Testis (tissue), 2 donors: ENCODE measurements around the gene OOSP3.
"Not testable (repeated sequence)": the region's sequence is repeated elsewhere in the genome, so short reads cannot be mapped to it uniquely, and the experiment has no call there.

Source experiments
- CTCF ChIP-seq, 3 experiments: fragments of 450-650 bp in 2 of 3; fragments of 200-600 bp in 1 of 3; sonication (generic) in 1 of 3; IDR thresholded peaks; one replicate each; pipeline ENCODE4 v1.5.1; 2016 to 2019; ENCODE audit warnings: antibody characterized with exemption in 3 of 3, mild to moderate bottlenecking in 2 of 3, moderate library complexity in 1 of 3
- POLR2A ChIP-seq: fragments of 450-650 bp; IDR thresholded peaks from one replicate; pipeline ENCODE4 v1.6.1; 2017; ENCODE audit warnings: antibody characterized with exemption, mild to moderate bottlenecking, moderate library complexity

GRCh38 chr11:59848439-59848838 lies 30.1 kb upstream of the OOSP3 start:
- TF ChIP-seq CTCF (IDR thresholded peaks at IDR 0.05); POLR2A: not testable (repeated sequence)
